Stomach smooth muscle (tissue), 2 donors: ENCODE results near the gene CNMD.
A peak's percentile ranks its signal among the peaks of the same experiment; 100 is the strongest.

Experiments
- H3K27ac ChIP-seq: one replicate; pipeline ENCODE4 v1.7.0; 2013; ENCODE audit warnings: mild to moderate bottlenecking, low read length, inconsistent platforms
- H3K27me3 ChIP-seq, 2 donors: one replicate each; pipeline ENCODE4 v1.7.0; 2013; ENCODE audit warnings: low read length in 2 of 2; ENCODE audit not compliant: insufficient read depth in 2 of 2, control insufficient read depth in 1 of 2
- H3K36me3 ChIP-seq, 2 donors: one replicate each; pipeline ENCODE4 v1.7.0; 2013; ENCODE audit warnings: low read length in 2 of 2; ENCODE audit not compliant: control insufficient read depth in 2 of 2, insufficient read depth in 2 of 2
- H3K4me1 ChIP-seq: one replicate; pipeline ENCODE4 v1.7.0; 2013; ENCODE audit warnings: low read length; ENCODE audit not compliant: control insufficient read depth, insufficient read depth
- H3K4me3 ChIP-seq, 2 donors: one replicate each; pipeline ENCODE4 v1.7.0; 2013; ENCODE audit warnings: low read length in 2 of 2
- H3K9ac ChIP-seq, 2 donors: one replicate each; pipeline ENCODE4 v1.7.0; 2013; ENCODE audit warnings: low read length in 2 of 2, mild to moderate bottlenecking in 1 of 2
- H3K9me3 ChIP-seq, 2 donors: one replicate each; pipeline ENCODE4 v1.7.0; 2013; ENCODE audit warnings: low read length in 2 of 2; ENCODE audit not compliant: control insufficient read depth in 2 of 2
- donor health status: healthy.
- donor health status: Pancreatic carcinoma.

CNMD gene

DNA sequence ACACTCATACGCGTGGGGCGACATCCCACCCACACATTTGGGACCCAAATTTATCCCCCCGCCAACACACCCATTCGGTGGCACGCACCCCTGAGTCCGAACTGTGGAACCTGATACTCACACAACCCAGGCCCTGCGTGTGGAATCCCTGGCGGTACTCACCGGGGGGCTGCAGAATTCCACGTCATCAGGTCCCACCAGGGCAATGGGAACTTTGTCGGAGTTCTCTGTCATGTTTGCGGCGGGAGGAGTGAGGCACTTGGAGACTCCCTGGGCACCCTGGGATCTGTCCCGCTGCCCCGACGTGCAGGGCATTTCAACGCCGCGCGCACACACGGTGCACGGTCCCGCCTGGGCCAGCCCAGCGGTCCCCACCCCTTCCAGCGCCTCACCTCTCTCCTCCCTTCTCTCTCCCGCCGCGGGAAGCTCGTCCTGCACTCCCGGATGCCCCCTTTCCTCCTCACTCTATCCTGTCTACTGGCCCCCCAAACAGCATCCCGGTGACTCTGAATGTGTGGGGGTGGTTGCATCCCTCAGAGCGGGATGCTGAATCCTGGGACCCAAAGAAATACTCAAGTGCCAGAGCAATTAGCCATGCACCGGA, at the start of gene CNMD:
Gene CNMD, minus strand, starts transcription at position 353 of the 604 bp plus-strand sequence. Its CDS starts 119 bp downstream, at position 234.
- no peak within 1 kb of the TSS for H3K9ac ChIP-seq

DNA sequence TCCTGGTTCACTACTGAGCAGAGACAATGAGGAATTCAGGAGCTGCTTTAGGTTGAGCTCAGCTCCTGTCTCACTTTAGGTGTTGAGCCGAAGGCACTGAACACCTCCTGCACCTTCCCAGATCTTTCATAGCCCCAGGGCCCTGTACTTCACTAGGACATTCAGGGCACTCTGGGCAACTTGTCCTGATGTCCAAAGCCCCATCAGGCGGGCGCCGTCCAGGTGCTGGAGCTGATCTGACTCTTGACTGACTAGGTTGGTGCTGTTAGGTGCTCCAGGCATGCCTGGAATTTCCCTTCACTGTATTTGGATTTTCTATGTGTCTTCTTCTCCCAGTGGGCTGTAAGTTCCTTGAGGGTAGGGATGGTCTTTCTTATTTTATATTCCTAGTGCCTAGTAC, 48.4 kb upstream of the CNMD start:
- Histone ChIP-seq H3K9ac (no peak overlapping the region), H3K27me3 (no peaks in the 10 kb centered on the region), H3K36me3 (no peaks in the 10 kb centered on the region), H3K27ac (no peak overlapping the region), H3K9me3 (no peaks in the 10 kb centered on the region), H3K4me3 (no peak overlapping the region), H3K4me1 (no peaks in the 10 kb centered on the region)

More for the DNA sequence above, at the start of gene CNMD:
- Histone ChIP-seq H3K27me3 (peaks cover 23 to 34% of the 10 kb centered on the region in 2 donors), H3K9me3 (no peaks in the 10 kb centered on the region), H3K4me3 (peak within 1 kb of the TSS in 1 of 2 donors; percentile 57), H3K27ac (no peak within 1 kb of the TSS), H3K36me3 (no peaks in the 10 kb centered on the region), H3K4me1 (peaks cover 9% of the 10 kb centered on the region)

DNA sequence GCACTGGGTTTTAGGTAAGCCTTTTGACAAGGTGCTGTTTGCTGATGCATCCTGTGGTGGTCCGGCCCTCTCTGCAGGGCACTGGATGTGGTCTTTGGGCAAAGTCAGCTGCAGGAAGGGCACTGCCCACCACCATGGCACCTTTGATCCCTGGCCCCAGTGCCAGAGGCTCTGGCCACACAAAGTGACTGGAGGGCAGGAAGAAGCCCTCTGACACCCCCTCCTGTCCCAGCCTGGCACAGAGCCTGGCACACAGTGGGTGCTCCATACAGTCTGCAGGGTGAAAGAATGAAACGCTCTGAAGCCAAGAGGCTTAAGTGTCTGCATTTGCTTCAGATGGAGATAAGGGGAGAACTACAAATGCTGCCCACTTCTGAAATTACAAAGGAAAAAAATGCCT, 47.6 kb upstream of the CNMD start:
- Histone ChIP-seq H3K27ac (no peak overlapping the region), H3K27me3 (no peaks in the 10 kb centered on the region), H3K4me1 (no peaks in the 10 kb centered on the region), H3K36me3 (no peaks in the 10 kb centered on the region), H3K9ac (no peak overlapping the region), H3K4me3 (no peak overlapping the region), H3K9me3 (no peaks in the 10 kb centered on the region)

DNA sequence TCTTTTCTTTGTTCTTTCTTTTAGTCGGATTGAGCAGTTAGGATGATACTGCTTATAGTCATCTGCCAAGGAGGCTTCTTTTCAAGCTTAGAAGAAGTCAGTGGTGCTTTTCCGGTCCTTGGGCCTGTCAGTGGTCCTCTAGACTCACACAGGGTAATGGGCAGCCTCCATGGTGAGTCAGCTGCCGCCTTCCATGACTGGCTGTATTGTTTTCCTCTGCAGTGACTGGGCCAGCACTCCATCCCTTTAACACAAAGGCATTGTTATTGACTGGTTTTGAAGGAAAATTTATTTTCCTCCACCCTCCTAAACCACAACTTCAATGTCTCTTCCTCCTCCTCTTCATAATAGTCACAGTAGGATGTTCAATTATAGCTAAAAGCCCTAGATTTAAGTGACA, 47.1 kb upstream of the CNMD start:
- Histone ChIP-seq H3K9ac (no peak overlapping the region), H3K4me3 (no peak overlapping the region), H3K27me3 (no peaks in the 10 kb centered on the region), H3K4me1 (no peaks in the 10 kb centered on the region), H3K27ac (no peak overlapping the region), H3K36me3 (no peaks in the 10 kb centered on the region), H3K9me3 (no peaks in the 10 kb centered on the region)

DNA sequence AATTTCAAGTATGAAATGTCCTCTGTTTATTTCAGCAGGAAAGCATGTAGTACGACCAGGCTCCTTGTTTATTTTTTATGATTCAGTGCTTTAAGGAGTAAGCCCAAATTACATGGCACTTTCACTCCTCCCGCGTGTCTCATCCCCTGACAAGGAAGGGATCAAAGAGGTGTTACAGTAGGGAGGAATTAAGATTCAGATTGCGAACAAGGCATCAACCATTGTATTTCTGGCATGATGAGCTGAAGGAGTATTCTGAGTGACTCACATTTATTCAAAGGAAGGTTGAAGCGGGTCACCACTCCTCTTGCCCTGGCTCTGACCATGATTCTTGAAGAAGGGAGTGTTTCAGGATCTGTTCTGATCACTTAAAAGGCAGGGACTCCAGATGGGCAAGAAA, 46.1 kb upstream of the CNMD start:
- Histone ChIP-seq H3K4me1 (no peaks in the 10 kb centered on the region), H3K4me3 (no peak overlapping the region), H3K9me3 (no peaks in the 10 kb centered on the region), H3K27ac (no peak overlapping the region), H3K9ac (no peak overlapping the region), H3K36me3 (no peaks in the 10 kb centered on the region), H3K27me3 (no peaks in the 10 kb centered on the region)

DNA sequence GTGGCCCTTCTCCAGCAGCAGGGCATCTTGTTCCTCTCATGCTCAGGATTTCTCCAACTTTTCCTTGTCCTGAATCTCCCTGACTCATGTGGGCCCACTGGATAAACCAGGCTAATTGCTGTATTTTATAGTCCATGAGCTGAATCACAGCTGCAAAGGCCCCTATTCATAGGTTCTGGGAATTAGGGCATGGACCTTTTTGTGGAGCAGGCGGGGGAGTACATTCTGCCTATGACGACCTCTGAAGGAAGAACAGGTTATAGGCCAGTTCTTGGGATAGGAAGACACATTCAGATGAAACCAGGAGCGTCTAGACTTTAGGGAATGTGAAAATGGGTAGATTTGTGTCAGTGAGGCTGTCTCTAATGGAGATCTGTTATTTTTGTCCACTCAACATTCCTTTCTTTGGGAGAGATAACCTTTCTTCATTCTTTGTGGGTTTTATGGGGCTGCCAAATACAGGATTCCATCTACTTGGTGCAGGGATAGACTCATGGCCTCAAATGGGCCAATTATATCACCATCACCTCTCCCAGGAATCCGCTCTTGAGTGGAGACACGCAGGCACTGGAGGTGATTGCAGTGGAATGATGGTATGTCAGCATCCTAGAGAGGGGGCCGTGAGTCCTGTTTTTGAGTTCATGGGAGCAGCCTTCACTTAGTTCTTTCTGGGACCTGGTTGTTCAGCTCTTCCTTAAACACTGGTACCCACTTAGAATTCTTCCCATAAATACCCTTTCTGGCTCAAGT, 45.1 kb upstream of the CNMD start:
- no peaks in the 10 kb centered on the region for H3K4me1 ChIP-seq
- H3K27ac ChIP-seq, result no peak overlapping the region

DNA sequence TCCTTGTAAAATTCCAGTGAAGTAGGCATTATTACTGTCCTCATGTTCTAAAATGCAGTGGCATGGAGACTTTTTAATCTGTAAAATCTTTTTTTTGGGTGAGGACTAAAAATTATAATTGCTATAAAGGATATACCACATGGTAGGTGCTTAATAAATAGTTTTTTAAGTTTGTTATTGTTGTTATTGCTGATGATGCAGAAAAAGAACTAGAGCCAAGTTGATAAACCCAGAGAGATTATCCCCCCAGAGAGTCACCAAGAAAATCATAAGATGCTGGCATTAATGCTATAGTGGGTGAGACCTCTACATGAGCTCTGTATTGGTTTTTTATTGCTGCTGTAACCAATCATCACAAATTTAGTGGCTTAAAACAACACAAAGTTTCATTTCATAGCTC, 44.3 kb upstream of the CNMD start:
- H3K36me3 ChIP-seq, result no peaks in the 10 kb centered on the region
- no peak overlapping the region for H3K9ac ChIP-seq
- H3K4me1 ChIP-seq, result no peaks in the 10 kb centered on the region
- H3K9me3 ChIP-seq, result no peaks in the 10 kb centered on the region
- no peak overlapping the region for H3K4me3 ChIP-seq
- H3K27ac ChIP-seq, result no peak overlapping the region
- no peaks in the 10 kb centered on the region for H3K27me3 ChIP-seq

More for the DNA sequence above, 45.1 kb upstream of the CNMD start:
- H3K36me3 ChIP-seq, result no peaks in the 10 kb centered on the region
- no peaks in the 10 kb centered on the region for H3K9me3 ChIP-seq
- no peak overlapping the region for H3K4me3 ChIP-seq
- no peak overlapping the region for H3K9ac ChIP-seq
- H3K27me3 ChIP-seq, result no peaks in the 10 kb centered on the region

DNA sequence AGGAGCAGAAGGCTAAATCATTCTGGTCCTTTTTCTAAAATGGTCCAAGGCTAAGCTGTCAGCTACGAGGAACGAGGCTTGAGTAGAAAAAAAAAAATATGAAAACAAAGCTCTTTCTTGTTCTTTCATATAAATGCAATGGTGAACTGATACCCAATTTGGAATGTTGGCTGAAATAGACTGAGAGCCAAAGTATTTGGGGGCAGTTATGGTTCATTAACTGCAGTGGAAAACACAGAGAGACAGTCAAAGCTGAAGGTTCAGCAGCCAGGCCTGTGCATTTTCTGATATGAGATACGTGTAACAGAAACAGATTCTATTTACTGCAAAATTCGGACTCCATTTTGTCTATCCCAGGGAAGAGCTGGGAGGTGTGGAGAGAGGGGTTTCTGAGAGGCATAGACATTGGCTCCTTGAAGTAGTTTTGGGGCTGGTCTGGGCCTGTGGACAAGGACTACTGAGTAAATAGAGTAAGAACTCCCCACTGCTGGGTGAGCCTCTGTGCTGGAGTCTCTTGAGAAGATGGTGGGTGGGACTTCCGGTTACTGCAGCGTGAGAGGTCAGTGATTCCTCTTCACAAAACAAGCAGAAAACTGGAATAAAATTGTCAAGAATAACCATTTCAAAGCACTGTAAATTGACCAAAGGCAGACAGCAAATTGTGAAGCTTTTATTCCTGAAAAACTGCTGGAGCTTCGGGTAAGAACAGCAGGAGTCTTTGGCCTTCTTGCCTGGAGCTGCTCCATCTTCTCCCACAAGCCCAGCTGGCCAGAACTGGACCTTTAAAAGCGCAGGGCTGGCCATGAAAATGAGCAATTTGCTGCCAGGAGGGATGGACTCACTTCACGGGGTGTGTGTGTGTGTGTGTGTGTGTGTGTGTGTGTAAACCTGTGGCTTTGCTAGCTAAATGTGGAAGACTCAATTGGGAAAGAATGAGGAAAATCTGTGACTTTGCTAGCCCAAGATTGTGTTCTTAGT, 43.1 kb upstream of the CNMD start:
- Histone ChIP-seq H3K9me3 (no peaks in the 10 kb centered on the region), H3K27ac (no peak overlapping the region), H3K4me3 (no peak overlapping the region), H3K4me1 (no peaks in the 10 kb centered on the region), H3K9ac (no peak overlapping the region), H3K36me3 (no peaks in the 10 kb centered on the region), H3K27me3 (no peaks in the 10 kb centered on the region)

DNA sequence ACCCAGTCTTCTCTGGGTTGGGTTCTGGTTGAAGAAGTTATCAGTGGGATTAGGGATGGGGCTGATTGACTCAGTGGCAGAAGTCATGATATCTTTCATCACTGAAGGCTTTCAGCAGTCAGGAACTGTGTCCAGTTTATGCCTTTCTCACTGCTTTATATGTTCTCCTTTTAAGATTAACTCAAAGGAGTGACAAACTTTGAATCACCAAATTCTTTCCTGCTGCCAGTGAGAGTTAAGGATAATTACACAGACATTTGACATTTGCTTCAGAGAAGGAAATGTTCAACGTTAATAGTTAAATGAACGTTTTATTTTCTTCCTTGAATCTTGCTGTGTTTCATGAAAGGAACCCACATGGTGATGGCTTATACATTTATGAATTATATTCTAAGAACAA, 41.0 kb upstream of the CNMD start:
- peaks cover 0 to 5% of the 10 kb centered on the region in 2 donors for H3K27me3 ChIP-seq
- H3K27ac ChIP-seq, result no peak overlapping the region
- H3K9me3 ChIP-seq, result no peaks in the 10 kb centered on the region
- no peak overlapping the region for H3K4me3 ChIP-seq
- no peak overlapping the region for H3K9ac ChIP-seq
- H3K36me3 ChIP-seq, result no peaks in the 10 kb centered on the region
- no peaks in the 10 kb centered on the region for H3K4me1 ChIP-seq

DNA sequence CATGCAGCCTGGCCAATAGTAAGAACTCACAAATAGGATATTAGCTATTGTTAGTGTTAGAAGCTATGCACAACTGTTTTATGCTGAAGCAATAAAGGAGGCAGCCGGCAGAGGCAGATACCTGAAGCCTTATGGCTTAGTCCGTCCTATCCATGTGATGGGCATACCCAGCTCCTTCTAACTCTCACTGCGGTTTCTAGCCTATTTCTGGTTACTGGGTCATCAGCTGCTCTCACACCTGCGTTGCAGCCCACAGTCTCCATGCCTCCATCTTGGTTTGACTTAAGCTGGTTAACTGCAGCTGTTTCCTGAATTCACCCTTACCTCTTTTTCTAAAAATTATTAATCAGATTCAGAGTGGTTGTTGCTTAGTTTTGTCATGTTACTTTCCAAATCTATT, 40.5 kb upstream of the CNMD start:
- Histone ChIP-seq H3K4me1 (no peaks in the 10 kb centered on the region), H3K9ac (no peak overlapping the region), H3K9me3 (no peaks in the 10 kb centered on the region), H3K27me3 (peaks cover 0 to 5% of the 10 kb centered on the region in 2 donors), H3K27ac (no peak overlapping the region), H3K36me3 (no peaks in the 10 kb centered on the region), H3K4me3 (no peak overlapping the region)
